ENCODE data around the gene NACAD. TPM values are rescaled to one million over a fixed set of nuclear protein-coding genes. Genes with fewer than 3 reads are reported as not detected.

The NACAD gene
- total RNA-seq, 1 donor from 2014 or later, result 11.4 TPM

GRCh38 chr7:45089341-45089891 lies 647 bp upstream of the NACAD start:
- Mint-ChIP-seq H3K36me3 (no peaks in the 10 kb centered on the region), H3K9me3 (peaks cover 4% of the 10 kb centered on the region), H3K4me3 (peak overlapping the region; percentile 71), H3K4me1 (peaks cover 2% of the 10 kb centered on the region), H3K27ac (no peak overlapping the region), H3K27me3 (ENCODE audit: low read depth) (peaks cover 31% of the 10 kb centered on the region)
- peak in 1 of 2 experiments; percentile 76 for DNase-seq (ENCODE audit: low spot score in 2 of 2, unreplicated experiment in 2 of 2)
- TF ChIP-seq CTCF (IDR thresholded peaks at IDR 0.05; ENCODE audit: unreplicated experiment), result no peak

DNA sequence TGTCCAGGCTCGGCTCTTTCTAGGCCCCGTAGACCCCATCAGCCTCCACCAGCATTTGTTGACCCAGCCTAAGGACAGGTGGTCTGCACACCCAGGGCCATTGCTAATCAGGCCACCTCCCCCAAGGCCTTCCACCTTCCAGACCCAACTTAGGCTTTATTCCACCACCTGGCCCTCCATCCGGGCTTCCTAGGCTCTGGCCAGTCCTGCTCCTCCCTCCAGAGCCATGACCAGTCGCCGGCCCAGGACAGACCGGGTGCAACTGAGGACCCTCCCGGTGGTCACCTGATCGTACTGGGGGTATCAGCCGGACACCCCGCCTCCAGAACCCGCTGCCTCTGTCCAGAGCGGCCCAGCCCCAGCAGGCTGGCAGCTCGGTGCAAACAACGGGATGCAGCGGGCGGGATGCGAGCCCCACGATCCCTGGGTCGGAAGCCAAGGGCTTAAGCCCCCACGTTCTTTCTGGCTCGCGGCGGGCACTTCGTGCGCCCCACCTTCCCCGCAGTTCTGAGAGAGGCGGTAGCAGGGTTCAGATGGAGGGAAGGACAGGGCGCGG lies 545 bp downstream of the NACAD start:
- no peak overlapping the region for H3K27ac Mint-ChIP-seq
- H3K4me1 Mint-ChIP-seq, result peaks cover 2% of the 10 kb centered on the region
- DNase-seq (ENCODE audit: low spot score in 2 of 2, unreplicated experiment in 2 of 2), result no peak
- TF ChIP-seq CTCF (IDR thresholded peaks at IDR 0.05; ENCODE audit: unreplicated experiment), result no peak
- peak overlapping the region; percentile 61 for H3K4me3 Mint-ChIP-seq
- no peaks in the 10 kb centered on the region for H3K36me3 Mint-ChIP-seq
- H3K9me3 Mint-ChIP-seq, result no peaks in the 10 kb centered on the region
- H3K27me3 Mint-ChIP-seq (ENCODE audit: low read depth), result peaks cover 29% of the 10 kb centered on the region

- Mint-ChIP-seq H3K4me1 (peaks cover 2% of the 10 kb centered on the region), H3K36me3 (no peaks in the 10 kb centered on the region), H3K27me3 (ENCODE audit: low read depth) (peaks cover 28% of the 10 kb centered on the region), H3K4me3 (peak overlapping the region; percentile 61), H3K9me3 (no peaks in the 10 kb centered on the region), H3K27ac (no peak overlapping the region)
- no peak for DNase-seq (ENCODE audit: low spot score in 2 of 2, unreplicated experiment in 2 of 2)
- no peak for TF ChIP-seq CTCF (IDR thresholded peaks at IDR 0.05; ENCODE audit: unreplicated experiment)
Measured at GRCh38 chr7:45087301-45088145, 1.2 kb downstream of the NACAD start.

GRCh38 chr7:45086331-45087065 lies 2.3 kb downstream of the NACAD start:
- no peak for TF ChIP-seq CTCF (IDR thresholded peaks at IDR 0.05; ENCODE audit: unreplicated experiment)
- no peak overlapping the region for H3K4me3 Mint-ChIP-seq
- peaks cover 18% of the 10 kb centered on the region for H3K27me3 Mint-ChIP-seq (ENCODE audit: low read depth)
- H3K9me3 Mint-ChIP-seq, result no peaks in the 10 kb centered on the region
- H3K36me3 Mint-ChIP-seq, result no peaks in the 10 kb centered on the region
- peaks cover 2% of the 10 kb centered on the region for H3K4me1 Mint-ChIP-seq
- DNase-seq (ENCODE audit: low spot score in 2 of 2, unreplicated experiment in 2 of 2), result no peak
- H3K27ac Mint-ChIP-seq, result no peak overlapping the region

DNA sequence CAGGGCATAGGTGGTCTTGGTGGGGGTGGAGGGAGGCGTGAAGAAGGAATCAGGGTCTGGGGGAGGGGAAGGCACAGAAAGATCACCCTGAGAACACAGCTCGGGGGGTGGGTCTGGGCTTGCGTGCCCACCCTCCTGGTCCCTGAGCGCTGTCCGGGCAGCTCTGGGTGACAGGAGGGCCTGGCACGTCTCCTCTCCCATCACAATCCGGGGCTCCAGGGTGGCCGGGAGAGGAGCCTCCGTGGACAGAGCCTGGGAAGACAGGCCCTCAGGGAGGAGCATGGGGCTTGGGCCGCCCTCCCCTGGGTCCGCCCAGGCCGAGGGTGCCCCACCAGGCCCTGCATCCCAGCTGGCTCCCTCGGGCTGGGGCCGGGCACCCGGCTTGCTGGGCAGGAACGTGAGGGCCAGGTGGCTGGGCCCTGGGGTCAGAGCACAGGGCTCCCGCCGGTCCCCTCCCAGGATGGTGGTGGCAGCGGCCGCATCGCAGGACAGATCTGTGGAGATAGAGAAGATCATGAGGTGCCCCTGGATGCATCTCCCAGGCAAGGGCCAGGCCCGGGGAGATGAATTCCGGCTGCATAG lies 3.1 kb downstream of the NACAD start:
- H3K9me3 Mint-ChIP-seq, result no peaks in the 10 kb centered on the region

More for the DNA sequence above, 3.1 kb downstream of the NACAD start:
- Mint-ChIP-seq H3K4me3 (no peak overlapping the region), H3K4me1 (peaks cover 2% of the 10 kb centered on the region), H3K27ac (peak overlapping the region; percentile 21), H3K36me3 (no peaks in the 10 kb centered on the region), H3K27me3 (ENCODE audit: low read depth) (peaks cover 17% of the 10 kb centered on the region)
- no peak for TF ChIP-seq CTCF (IDR thresholded peaks at IDR 0.05; ENCODE audit: unreplicated experiment)
- DNase-seq (ENCODE audit: low spot score in 2 of 2, unreplicated experiment in 2 of 2), result no peak
